Stimulated activated CD4-positive, alpha-beta T cell treated with anti-CD3 and anti-CD28 coated beads, Interleukin-12 subunit alpha, Interleukin-12 subunit beta, amount 100 ng/mL, for 4 hours (primary cell): ENCODE results near the gene DOK7.
"Not testable (repeated sequence)": the region's sequence is repeated elsewhere in the genome, so short reads cannot be mapped to it uniquely, and the experiment has no call there.

ENCODE experiments used
- DNase-seq: peaks from one replicate; pipeline ENCODE4 v3.0.0-alpha.2; 2020

The DOK7 gene

DNA sequence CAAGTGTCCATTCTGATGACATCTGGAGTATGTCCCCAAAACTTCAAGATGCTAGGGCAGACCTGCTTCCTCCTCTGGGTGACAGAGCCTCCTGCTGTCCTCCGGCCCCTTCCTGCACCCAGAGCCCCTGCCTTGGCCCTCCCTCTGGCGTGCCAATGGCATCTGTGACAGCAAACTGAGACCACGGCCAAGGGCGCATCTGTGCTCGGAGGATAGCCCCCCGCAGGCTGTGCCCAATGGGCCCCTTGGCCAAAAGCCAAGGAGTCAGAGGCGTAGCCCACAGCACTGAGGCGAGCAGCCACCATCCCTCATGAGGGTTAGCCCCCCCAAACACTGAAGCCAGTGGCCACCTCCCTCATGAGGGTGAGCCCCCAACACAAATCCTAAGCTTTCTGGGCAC is 61.2 kb downstream of the DOK7 start:
- no peak for DNase-seq

DNA sequence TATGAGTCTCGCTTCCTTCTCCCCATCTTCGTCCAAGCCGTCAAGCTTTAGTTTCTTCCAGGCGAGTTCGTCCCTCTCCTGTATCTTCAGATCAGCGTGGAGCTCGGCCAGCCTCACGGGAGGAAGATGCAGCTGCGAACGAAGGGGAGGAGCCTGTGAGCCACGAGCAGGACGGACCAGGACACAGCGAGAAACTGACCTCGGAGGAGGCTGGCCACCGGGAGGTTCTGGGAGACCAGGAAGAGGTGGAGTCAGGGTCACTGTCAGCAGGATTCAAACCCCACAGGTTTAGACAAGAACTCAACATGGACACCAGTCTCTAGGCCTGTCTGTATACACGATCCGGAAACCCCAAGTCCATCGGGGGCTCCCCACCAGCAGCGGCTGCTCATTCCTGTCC is 61.8 kb downstream of the DOK7 start:
- DNase-seq: no peak

DNA sequence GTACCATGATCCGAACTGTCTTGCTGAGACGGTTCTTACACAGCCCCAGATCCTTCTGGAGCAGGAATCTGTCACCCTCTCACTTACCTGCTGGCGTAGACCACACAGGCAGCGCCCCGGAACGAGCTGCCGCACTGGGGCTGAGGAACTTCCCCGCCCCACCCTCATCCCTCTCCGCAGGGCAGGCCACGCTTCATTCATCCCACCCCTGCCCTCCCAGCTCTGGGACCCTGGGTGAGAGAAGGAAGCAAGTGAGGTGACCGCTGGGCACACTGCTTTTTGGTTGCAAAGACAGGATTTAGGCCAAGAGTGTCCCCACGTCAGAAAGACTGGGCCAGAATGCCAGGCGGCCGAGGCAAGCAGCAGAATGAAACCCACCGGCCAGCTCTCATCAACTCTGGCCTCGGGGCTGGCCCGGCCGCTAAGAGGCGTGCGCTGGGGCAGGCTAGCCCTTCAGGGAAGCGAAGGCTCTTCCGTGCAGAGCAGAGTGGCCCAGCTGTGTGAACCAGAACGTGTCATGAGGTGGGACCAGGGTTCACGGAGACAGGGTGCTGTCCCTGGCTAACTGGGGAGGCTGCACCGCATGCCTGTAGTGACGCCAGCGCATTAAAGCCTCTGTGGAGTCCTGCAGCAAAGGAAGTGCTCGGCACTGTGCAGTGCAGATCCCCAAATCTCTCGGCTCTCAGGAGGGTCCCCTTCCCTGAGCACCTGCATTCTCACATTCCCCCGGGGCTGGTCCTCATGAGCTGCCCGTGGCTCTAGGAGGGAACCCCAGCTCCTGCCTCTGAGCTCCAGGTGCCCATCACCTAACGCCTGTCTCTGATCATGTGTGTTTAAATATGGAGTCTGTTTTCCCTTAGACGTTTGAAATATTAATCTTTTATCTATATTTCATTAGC is 62.7 kb downstream of the DOK7 start:
- no peak for DNase-seq

DNA sequence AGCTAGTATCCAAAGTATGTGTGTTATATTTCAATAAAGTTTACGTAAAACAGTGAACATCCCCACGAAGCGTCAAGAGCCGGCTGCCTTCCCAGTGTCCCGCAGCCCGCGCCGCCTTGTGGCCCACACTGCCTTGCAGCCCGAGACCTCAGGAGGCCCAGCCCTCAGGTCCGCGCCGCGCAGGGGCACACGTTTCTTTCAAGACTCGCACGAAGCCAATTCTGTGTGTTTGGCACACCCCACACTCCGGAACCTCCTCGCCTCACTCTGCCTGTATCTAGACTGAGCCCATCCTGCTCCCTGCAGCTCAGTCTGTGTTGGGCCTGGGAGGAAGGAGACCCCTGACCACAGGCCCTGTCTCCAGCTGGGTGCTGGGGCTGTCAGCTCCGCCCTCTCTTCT is 63.4 kb downstream of the DOK7 start:
- DNase-seq: no peak

DNA sequence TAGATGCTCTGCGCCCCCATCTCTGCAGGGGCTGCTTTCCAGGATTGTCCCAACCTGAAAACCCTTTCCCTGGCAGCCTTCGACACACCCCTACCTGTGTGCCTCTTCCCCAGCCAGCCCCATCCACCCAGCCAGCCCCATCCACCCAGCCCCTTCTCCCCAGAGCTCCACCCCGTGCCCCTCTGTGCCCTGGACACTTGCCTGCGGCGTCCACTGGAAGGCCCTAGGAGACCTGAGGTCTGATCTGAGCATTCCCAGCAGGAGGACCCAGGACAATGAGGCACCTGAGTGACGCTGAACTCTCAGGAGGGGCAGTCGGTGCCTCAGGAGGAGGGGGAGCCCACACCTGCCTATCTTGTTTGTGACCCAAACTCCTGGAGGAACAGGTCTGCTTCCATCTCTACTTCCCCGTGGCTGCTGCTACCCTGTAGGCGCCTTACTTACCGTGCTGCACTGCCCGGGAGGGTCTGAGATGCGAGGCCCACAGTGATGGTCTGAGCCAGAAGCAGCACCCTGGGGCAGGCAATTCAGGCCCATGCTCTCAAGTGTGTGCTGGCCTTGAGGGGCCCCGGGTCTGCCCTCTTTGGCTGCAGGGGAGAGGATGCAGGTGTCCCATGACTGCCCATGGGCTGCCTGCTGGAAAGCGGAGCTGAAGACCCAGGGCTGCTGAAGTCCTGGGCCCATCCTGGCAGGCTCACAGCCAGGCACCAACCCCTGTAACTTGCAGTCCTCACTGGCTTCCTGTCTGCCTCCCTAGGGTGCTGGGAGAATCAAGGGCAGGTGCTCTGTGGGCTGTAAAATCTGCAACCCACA is 64.2 kb downstream of the DOK7 start:
- no peak for DNase-seq

DNA sequence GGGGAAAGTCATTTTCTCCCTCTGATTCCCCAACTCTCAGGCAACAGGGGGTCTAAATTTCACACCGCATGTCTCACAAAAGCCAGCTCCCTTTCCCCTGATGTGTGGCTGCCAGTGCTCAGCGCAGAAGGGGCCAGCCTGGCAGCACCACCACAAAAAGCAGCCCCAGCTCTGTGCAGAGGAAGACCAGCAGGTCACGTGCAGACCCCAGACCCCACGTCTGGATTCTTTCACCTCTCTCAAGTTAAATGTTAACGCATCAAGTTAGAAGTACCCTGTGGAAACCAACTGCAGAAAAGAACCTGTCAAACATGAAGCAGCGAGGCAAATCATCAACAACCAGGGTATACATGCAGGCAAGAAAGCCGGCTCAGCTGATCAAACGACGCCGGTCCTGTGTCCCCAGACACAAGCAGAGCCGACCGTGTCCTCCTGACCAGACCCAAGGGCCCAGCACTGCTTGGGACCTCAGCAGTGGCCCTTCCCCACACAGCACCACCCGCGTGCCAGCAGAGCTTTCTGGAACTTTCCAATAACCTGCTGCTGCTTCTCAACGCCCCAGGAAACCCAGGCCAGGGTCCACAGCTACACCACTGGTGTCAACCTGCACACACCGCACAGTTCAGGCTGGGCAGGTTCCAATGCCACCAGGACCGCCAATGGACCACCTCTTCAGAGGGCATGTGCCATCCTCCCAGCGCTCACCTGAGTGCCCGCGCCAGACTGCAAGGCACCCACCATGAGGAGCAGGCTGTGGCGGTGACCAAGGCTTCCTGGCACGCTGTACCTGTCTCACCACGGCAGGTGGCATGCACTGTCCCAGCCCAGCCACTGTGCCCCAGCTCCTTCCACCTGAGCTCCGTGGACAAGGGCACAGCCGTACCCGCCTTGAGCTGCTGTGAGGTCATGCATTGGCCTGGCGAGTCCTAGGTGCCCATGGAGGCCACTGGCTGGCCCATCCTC is 65.1 kb downstream of the DOK7 start:
- DNase-seq: no peak

DNA sequence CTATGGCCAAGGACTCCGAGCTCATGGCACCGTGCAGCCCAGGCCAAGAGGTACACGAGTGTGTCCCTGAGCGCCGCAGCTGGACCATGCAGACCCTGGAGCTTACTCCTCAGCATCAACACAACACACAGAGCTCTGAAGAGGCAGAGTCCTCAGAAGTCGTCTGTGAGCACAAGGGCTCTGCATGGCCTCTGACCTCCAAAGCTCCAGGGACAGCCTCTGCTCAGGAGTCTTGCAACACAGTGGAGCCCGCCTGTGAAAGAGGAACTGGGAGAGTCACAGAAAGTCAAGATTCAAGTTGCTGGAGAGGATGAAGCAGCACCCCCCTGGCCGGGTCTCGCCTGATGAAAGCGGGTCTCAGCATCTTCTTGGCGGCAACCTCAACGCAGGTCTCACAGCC is 66.3 kb downstream of the DOK7 start:
- DNase-seq: no peak

DNA sequence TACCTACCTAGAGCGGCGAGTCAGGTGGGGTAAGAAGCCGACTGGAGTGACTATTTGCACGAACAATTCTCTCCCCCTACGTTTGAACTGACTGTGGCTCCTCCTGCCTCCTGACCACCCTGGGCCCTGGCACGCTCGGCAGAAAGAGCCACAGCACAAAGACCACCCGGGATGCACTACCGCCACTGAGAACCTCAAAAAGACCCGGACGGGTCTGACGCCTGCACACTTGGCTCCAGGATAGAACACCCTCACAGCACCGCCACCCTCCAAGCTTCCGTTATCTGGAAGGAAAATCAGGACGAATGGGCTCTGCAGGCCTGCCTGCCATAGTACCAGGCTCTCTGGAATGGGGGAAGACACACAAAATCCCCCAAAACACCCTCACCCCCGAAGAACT is 66.9 kb downstream of the DOK7 start:
- DNase-seq: no peak

DNA sequence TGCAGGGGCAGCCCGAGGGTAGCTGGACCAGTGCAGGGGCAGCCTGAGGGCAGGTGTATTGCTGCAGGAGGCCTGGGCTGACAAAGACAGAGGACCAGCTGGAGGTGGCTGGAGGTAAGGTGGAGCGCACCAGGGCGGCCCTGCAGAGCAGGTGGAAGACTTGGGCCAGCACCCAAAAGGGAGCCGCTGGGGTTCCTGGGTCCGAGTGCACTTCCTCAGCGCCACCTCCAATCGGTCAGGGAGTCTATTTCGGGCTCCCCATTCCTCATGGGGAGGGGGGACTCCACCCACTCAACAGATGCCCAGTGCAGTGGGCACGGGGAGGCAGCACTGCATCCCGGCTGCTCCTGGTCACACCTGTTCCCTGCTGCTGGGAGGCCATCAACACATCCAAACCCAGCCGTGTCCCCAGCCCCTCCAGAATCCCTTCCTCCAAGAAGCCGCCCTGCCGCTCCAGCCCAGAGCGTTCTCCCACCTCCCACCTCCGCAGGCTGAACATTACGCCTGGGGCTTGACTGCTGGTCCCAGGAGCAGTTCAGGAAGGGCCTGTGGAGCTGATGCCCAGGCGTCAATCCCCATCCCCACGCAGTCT is 67.7 kb downstream of the DOK7 start:
- DNase-seq: no peak

DNA sequence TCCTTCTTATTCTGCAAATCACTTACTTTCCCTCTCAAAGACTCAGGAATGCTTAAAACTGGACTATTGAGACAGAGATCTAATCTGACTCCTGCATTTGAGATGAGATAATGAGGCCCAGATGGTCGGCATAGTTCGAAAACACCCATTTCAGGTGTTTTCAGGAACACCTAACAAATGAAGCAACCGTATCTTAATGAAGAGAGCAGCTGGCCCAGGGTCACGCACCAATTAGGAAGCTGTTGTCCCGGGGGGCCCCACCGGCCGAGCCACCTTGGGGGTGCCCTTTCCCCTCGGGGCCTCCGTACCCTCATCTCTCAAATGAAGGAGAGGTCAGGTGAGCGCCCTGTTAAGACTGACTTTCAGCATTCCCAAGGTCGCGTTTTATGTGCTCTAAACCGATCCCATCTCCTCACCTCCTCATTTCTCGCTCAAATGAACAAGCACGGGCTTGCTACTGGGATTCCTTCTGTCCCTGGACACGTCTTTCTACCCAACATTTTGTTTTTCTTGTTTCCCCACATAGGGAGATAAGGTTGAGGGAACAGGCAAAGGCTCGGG is 68.3 kb downstream of the DOK7 start:
- DNase-seq: no peak

DNA sequence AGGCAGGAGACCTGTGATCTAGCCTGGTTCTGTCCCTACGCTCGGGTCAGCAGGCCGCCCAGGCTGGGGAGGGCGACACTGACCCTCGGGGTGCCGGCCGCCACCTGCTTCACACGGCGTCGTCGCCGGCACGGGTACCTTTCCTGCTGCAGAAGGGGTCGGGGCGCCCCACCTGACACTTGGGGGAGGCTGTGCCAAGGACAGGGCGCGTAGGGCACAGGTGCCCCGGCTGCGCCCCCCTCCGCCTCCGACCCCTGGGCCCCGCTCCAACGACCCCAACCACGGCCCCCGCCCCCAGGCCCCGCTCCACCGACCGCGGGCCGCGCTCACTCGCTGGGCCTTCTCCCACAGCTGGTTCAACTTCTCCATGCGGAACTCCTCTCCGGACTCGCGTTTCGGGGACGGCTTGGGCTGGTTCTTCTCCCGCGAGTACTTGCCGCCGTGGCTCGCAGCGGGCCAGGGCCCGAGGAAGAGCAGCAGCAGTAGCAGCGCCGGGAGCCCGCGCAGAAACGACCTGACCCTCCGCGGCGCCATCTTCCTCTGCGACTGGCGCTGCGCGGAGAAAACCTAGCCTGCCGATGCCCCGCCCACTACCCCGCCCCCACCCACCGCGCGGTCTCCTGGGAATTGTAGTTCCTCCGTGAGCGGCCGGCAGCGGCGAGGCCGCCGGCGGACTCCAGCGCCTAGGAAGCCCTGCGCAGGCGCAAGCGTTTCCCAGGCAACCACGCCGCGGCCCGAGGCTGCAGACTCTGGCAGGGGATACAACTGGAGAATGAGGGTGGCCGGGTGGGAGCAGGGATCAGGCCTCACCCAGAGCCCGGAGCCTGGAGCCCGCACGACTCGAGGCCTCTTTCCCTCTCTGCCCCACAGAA is 69.0 kb downstream of the DOK7 start, which contains the start of gene LRPAP1:
LRPAP1 (minus strand) TSS at position 544 of the 872 bp plus-strand sequence; CDS start at position 534, 10 bp downstream.
- peak; percentile 88 for DNase-seq

DNA sequence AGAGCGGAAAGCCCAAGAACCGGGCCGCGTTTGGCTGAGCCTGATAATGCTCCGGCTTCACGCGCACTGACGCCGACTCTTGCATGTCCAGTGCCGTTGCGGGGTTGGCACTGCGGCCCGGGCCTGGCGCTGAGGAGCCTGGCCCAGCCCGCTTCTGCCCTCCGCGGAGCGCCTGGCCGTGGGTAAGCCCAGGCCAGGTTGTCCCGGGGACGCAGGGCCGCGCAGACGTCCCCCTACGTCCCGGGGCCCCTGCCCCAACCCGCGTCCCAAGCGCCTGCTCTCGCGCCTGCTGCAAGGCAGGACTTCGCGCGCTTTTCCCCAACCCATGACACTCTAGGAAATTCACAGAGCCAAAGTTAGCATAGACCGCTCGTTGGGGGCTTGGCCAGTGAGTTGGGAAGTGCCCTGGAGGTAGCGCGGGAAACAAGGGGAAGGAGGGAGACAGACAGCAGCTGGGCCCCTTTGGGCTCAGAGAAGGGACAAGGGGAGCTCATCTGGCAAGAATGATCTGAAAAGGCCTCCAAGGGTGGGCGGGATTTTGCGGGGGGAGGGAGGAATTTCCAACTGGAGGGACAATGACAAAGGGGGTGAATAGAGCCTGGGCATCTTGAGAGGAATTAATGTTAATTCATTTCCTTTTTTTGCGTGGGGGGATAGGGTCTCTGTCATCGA is 69.8 kb downstream of the DOK7 start:
- no peak for DNase-seq

DNA sequence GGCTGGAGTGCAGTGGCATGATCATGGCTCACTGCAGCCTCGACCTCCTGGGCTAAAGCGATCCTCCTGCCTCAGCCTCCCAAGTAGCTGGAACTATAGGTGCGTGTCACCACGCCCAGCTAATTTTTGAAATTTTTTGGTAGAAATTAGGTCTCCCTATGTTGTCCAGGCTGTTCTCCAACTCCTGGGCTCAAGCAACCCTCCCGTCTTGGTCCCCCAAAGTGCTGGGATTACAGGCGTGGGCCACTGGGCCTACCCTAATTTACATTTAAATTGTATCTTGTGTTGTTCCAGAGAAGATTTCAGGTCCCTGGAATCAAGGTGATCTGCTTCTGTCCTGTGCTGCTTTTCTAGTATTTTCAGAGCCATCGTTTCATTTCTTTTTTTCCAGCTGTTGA is 70.3 kb downstream of the DOK7 start:
- no peak for DNase-seq

DNA sequence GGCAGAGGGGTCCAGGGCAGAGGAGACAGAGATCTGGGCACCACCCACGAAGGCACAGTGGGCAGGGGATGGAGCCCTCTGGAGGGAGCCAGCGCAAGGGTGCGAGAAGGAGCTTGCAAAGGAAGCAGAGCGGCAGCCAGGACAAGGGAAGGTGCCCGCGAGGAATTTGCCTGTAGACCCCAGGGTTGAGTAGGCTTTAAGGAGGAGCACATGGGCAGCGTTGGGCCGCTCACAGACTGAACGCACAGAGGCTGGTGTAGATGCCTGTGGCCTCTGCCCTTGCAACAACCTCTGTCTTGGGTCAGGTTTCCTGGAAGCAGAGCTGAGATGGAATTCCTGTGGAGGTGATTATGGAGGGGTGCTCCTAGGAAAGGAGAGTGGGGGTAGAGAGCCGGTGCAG is 72.7 kb downstream of the DOK7 start:
- DNase-seq: not testable (repeated sequence)

DNA sequence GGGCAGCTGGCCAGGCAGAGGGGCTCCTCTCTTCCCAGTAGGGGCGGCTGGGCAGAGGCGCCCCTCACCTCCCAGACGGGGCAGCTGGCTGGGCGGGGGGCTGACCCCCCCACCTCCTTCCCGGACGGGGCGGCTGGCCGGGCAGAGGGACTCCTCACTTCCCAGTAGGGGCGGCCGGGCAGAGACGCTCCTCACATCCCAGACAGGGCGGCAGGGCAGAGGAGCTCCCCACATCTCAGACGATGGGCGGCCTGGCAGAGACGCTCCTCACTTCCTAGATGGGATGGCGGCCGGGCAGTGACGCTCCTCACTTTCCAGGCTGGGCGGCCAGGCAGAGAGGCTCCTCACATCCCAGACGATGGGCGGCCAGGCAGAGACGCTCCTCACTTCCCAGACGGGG is 75.8 kb downstream of the DOK7 start:
- not testable (repeated sequence) for DNase-seq

DNA sequence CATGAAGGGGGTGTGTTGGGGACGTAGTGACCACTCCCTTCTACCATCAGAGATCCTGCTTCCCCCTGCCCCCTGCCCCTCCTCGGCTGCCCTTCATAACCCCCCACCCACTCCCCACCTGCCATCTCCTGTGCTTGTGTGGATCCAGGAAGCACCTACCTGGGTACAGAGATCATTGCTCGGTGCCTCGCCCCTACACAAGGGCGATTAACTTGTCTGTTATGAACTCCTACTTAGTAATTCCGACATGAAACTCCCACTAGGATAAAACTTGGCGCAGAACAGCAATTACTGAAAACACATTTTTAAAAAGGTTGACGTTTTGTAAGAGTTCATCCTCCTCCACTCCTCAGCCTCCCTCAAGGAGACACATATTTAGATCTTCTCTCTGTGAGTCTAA is 80.3 kb downstream of the DOK7 start:
- not testable (repeated sequence) for DNase-seq
